Prostate gland (tissue), 2 donors: Measurements from ENCODE around the gene ANKS1B. TPM values are rescaled to one million over a fixed set of nuclear protein-coding genes. Genes with fewer than 3 reads are reported as not detected.

Source experiments
- DNase-seq: peaks from one replicate; pipeline ENCODE4 v3.0.0-alpha.2; 2019; ENCODE audit warnings: low spot score
- H3K27ac ChIP-seq, 2 donors: fragments of 200-600 bp; sonication (generic); 2 replicates each; pipeline ENCODE4 v1.5.1; 2017 to 2019
- H3K27me3 ChIP-seq: fragments of 200-600 bp; sonication (generic); replicated peaks from 2 replicates; pipeline ENCODE4 v1.5.1; 2019; ENCODE audit not compliant: insufficient read depth
- H3K36me3 ChIP-seq, 2 donors: fragments of 200-600 bp; sonication (generic); 1 replicate in 1 of 2; 2 replicates in 1 of 2; pipeline versions ENCODE4 v1.5.1 to v1.8.1; 2017 to 2019
- H3K4me1 ChIP-seq: fragments of 200-600 bp; sonication (generic); replicated peaks from 2 replicates; pipeline ENCODE4 v1.5.1; 2019
- H3K4me3 ChIP-seq, 2 donors: fragments of 200-600 bp; sonication (generic); 2 replicates each; pipeline ENCODE4 v1.5.1; 2017 to 2019
- H3K9me3 ChIP-seq: fragments of 200-600 bp; sonication (generic); 2 replicates; pipeline ENCODE4 v1.5.1; 2017
- POLR2A ChIP-seq: fragments of 450-650 bp; IDR thresholded peaks from one replicate; pipeline ENCODE4 v1.6.1; 2016; ENCODE audit warnings: antibody characterized with exemption, mild to moderate bottlenecking
- POLR2AphosphoS5 ChIP-seq: sonication (generic); formaldehyde crosslinking; IDR thresholded peaks from one replicate; pipeline ENCODE4 v1.6.1; 2017; ENCODE audit warnings: antibody characterized with exemption
- WGBS: methylation state at CpG from one replicate; pipeline ENCODE4 v1.1.5; 2018; 5-methylcytosine and 5-hydroxymethylcytosine counted together
- intact Hi-C: fragments of 100-400 bp; cut with DNase I; formaldehyde crosslinking; loops from one replicate; pipeline ENCODE4 v1.14.2; 2022
- total RNA-seq, 2 donors: library from RNA; depleted of rRNA; stranded (reverse); fragments of >200 nt; gene quantifications; one replicate each; pipeline ENCODE4 v1.1.0, GENCODE V29; 2016
- TF ChIP-seq, protein P1 (sequence below), 4 experiments: fragments of 200-600 bp in 2 of 4; fragments of 450-650 bp in 2 of 4; sonication (generic) in 2 of 4; IDR thresholded peaks; 1 replicate in 3 of 4; 2 replicates in 1 of 4; pipeline ENCODE4 v1.5.1; 2016 to 2019; ENCODE audit warnings: antibody characterized with exemption in 4 of 4, mild to moderate bottlenecking in 2 of 4, moderate library complexity in 2 of 4

Gene ANKS1B
- total RNA-seq, 2 donors from 2014 or later = 13.0 to 17.4 TPM

DNA sequence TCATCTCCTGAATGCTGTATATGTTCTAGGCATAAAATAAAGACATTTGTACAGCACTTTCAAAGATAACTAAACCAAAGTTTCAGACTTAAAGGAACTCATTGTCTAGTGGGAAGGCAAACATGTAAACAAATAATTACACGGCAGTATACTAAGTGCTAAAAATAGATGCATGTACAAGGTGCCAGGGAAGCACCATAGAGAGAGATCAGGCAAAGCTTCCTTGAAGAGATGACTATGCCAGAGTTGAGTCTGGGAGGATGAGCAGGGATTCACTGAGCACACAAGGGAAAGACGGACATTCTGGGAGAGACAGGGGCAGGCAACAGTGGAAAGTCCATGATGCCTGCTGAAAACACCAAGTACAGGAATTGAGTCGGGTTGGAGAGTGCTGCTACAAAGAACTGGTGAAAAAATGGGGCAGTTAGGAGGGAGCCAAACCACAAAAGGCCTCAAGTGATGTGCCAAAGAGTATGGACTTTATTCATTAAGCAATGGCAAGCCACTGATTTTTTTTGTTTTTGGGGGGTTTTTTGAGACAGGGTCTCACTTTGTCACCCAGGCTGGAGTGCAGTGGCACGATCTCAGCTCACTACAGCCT, 26.8 kb downstream of the ANKS1B start:
- no peak for DNase-seq
- H3K36me3 ChIP-seq = no peaks in the 10 kb centered on the region
- H3K4me3 ChIP-seq = no peak overlapping the region
- no peaks in the 10 kb centered on the region for H3K9me3 ChIP-seq
- no peak overlapping the region for H3K27ac ChIP-seq
- intact Hi-C loops = no loop called here
- no peaks in the 10 kb centered on the region for H3K27me3 ChIP-seq
- H3K4me1 ChIP-seq = peaks cover 9% of the 10 kb centered on the region
- TF ChIP-seq, protein P1, sequence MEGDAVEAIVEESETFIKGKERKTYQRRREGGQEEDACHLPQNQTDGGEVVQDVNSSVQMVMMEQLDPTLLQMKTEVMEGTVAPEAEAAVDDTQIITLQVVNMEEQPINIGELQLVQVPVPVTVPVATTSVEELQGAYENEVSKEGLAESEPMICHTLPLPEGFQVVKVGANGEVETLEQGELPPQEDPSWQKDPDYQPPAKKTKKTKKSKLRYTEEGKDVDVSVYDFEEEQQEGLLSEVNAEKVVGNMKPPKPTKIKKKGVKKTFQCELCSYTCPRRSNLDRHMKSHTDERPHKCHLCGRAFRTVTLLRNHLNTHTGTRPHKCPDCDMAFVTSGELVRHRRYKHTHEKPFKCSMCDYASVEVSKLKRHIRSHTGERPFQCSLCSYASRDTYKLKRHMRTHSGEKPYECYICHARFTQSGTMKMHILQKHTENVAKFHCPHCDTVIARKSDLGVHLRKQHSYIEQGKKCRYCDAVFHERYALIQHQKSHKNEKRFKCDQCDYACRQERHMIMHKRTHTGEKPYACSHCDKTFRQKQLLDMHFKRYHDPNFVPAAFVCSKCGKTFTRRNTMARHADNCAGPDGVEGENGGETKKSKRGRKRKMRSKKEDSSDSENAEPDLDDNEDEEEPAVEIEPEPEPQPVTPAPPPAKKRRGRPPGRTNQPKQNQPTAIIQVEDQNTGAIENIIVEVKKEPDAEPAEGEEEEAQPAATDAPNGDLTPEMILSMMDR (IDR thresholded peaks at IDR 0.05) = no peak
- TF ChIP-seq POLR2AphosphoS5 = no peak
- no peak for TF ChIP-seq POLR2A
- 60% methylated on average over 4 of the region's 4 CpGs for WGBS

DNA sequence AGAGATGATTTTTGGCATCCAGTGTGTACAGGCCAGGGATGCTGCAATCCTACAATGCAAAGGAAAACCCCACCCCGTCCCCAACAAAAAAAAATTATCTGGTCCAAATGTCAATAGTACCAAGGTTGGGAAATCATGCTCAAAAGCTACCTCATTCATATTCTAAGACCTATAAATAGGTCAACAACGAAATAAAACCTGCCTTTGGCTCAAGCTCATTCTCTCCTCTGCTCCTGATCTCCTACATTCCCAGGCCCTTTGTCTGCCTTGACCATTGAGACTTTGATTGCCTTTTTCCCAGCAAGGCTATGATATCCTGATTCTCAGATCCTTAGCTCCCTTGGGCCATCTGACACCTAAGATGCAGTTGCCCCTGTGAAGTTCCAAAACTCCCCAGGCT, 30.0 kb downstream of the ANKS1B start:
- DNase-seq = no peak
- no peaks in the 10 kb centered on the region for H3K36me3 ChIP-seq
- H3K27me3 ChIP-seq = no peaks in the 10 kb centered on the region
- peaks cover 5% of the 10 kb centered on the region for H3K4me1 ChIP-seq
- H3K9me3 ChIP-seq = no peaks in the 10 kb centered on the region
- TF ChIP-seq POLR2AphosphoS5 = no peak
- TF ChIP-seq, protein P1 (IDR thresholded peaks at IDR 0.05) = no peak
- no peak for TF ChIP-seq POLR2A
- WGBS = 72% methylated on average over 2 of the region's 2 CpGs
- H3K4me3 ChIP-seq = no peak overlapping the region
- intact Hi-C loops = no loop called here
- H3K27ac ChIP-seq = no peak overlapping the region

DNA sequence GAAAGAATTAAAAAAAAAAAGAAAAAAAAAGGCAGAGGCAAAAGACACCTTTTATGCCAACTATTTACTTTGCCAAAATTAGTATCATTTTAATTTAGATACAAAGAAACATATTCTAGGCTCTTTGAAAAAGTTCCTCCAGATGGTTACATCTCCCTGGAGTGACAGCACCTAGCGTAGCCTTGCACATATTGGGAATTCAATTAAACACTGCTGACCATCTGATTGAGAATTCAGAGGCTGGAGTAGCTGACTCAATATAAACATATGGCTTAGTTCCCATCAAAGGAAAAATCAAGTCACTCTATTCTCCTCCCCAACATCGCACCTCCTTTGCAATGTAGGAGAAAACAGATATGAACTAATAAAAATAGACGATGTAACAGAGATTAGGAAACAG, 36.4 kb downstream of the ANKS1B start:
- TF ChIP-seq, protein P1 (IDR thresholded peaks at IDR 0.05) = no peak
- TF ChIP-seq POLR2A = no peak
- no peak for TF ChIP-seq POLR2AphosphoS5
- intact Hi-C loops = no loop called here
- Histone ChIP-seq H3K27me3 (no peaks in the 10 kb centered on the region), H3K36me3 (no peaks in the 10 kb centered on the region), H3K27ac (no peak overlapping the region), H3K4me1 (no peaks in the 10 kb centered on the region), H3K9me3 (no peaks in the 10 kb centered on the region), H3K4me3 (no peak overlapping the region)
- DNase-seq = no peak
- 87% methylated on average over 3 of the region's 3 CpGs for WGBS

DNA sequence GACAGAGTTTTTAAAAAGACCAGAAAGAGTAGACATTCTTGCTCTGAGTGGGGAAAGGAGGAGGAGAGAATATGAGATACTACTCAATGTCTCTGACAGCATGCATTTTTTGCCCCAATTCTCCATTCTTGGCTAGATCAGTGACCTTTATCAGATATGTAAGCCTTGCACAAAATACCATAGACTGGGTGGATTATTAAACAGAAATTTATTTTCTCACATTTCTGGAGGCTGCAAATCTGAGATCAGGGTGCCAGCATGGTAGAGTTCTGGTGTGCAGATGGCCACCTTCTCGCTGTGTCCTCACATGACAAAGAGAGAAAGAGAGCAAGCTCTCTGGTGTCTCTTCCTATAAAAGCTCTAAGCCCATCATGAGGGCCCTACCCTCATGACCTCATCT, 38.6 kb downstream of the ANKS1B start:
- H3K9me3 ChIP-seq = no peaks in the 10 kb centered on the region
- intact Hi-C loops = no loop called here
- TF ChIP-seq POLR2AphosphoS5 (no peak), POLR2A (no peak)
- TF ChIP-seq, protein P1 (IDR thresholded peaks at IDR 0.05) = no peak
- WGBS = 85% methylated on average over 1 of the region's 1 CpG
- no peaks in the 10 kb centered on the region for H3K27me3 ChIP-seq
- H3K4me3 ChIP-seq = no peak overlapping the region
- no peaks in the 10 kb centered on the region for H3K4me1 ChIP-seq
- no peaks in the 10 kb centered on the region for H3K36me3 ChIP-seq
- H3K27ac ChIP-seq = no peak overlapping the region
- no peak for DNase-seq

DNA sequence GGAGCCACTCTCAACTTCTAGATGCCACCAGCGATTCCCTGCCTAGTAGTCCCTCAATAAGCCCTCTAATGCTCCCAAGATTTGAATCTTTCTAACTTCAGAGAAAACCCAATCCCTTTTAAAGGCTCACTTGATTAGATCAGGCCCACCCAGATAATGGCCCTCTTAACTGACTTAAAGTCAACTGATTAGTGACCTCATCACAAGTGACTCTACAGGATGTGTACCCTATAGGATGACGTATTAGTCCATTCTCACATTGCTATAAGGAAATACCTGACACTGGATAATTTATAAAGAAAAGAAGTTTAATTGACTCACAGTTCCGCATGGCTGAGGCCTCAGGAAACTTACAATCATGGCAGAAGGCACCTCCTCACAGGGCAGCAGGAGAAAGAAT, 49.1 kb downstream of the ANKS1B start:
- intact Hi-C loops = no loop called here
- no peaks in the 10 kb centered on the region for H3K4me1 ChIP-seq
- H3K27me3 ChIP-seq = no peaks in the 10 kb centered on the region
- WGBS = 89% methylated on average over 3 of the region's 3 CpGs
- no peaks in the 10 kb centered on the region for H3K36me3 ChIP-seq
- no peak overlapping the region for H3K4me3 ChIP-seq
- DNase-seq = no peak
- H3K9me3 ChIP-seq = no peaks in the 10 kb centered on the region
- no peak overlapping the region for H3K27ac ChIP-seq
- TF ChIP-seq POLR2A = no peak
- no peak for TF ChIP-seq POLR2AphosphoS5
- TF ChIP-seq, protein P1 (IDR thresholded peaks at IDR 0.05) = no peak
